HEK293 (cell line): ENCODE results near the gene TP73.
A peak's percentile ranks its signal among the peaks of the same experiment; 100 is the strongest.

Source experiments
- BCL6B ChIP-seq: fragments of 450-650 bp; formaldehyde crosslinking; IDR thresholded peaks from 2 replicates; pipeline ENCODE4 v1.5.1; 2017; ENCODE audit warnings: missing biosample characterization, missing genetic modification characterization
- KLF1 ChIP-seq: fragments of 450-650 bp; formaldehyde crosslinking; IDR thresholded peaks from 2 replicates; pipeline ENCODE4 v1.5.1; 2016; ENCODE audit warnings: missing biosample characterization, missing genetic modification characterization
- KLF9 ChIP-seq: fragments of 450-650 bp; formaldehyde crosslinking; IDR thresholded peaks from 2 replicates; pipeline ENCODE4 v1.5.1; 2016; ENCODE audit warnings: missing biosample characterization, missing genetic modification characterization, low read depth
- PRDM1 ChIP-seq: fragments of 450-650 bp; formaldehyde crosslinking; IDR thresholded peaks from 2 replicates; pipeline ENCODE4; 2016; ENCODE audit warnings: missing biosample characterization, missing genetic modification characterization
- PRDM6 ChIP-seq: fragments of 450-650 bp; formaldehyde crosslinking; IDR thresholded peaks from 2 replicates; pipeline ENCODE4 v1.5.1; 2017; ENCODE audit warnings: missing biosample characterization, missing genetic modification characterization
- RBAK ChIP-seq: fragments of 450-650 bp; formaldehyde crosslinking; IDR thresholded peaks from 2 replicates; pipeline ENCODE4 v1.5.1; 2016; ENCODE audit warnings: missing biosample characterization, missing genetic modification characterization
- SALL2 ChIP-seq: fragments of 450-650 bp; formaldehyde crosslinking; IDR thresholded peaks from 2 replicates; pipeline ENCODE4 v1.5.0; 2017; ENCODE audit warnings: missing biosample characterization, mild to moderate bottlenecking, missing genetic modification characterization, borderline replicate concordance
- ZBTB11 ChIP-seq: fragments of 450-650 bp; formaldehyde crosslinking; conservative IDR thresholded peaks from 2 replicates; pipeline ENCODE4 v1.5.1; 2016; ENCODE audit warnings: low read depth, missing biosample characterization, missing genetic modification characterization
- ZBTB17 ChIP-seq: fragments of 450-650 bp; formaldehyde crosslinking; IDR thresholded peaks from 2 replicates; pipeline ENCODE4 v1.5.1; 2016; ENCODE audit warnings: missing biosample characterization, missing genetic modification characterization
- ZFP37 ChIP-seq: fragments of 450-650 bp; formaldehyde crosslinking; IDR thresholded peaks from 2 replicates; pipeline ENCODE4 v1.5.1; 2016; ENCODE audit warnings: missing biosample characterization, missing genetic modification characterization
- ZNF121 ChIP-seq: fragments of 450-650 bp; formaldehyde crosslinking; IDR thresholded peaks from 2 replicates; pipeline ENCODE4 v1.5.1; 2016; ENCODE audit warnings: missing biosample characterization, missing genetic modification characterization
- ZNF19 ChIP-seq: fragments of 450-650 bp; formaldehyde crosslinking; IDR thresholded peaks from 2 replicates; pipeline ENCODE4; 2016; ENCODE audit warnings: missing biosample characterization, missing genetic modification characterization, low read depth
- ZNF202 ChIP-seq: fragments of 450-650 bp; formaldehyde crosslinking; IDR thresholded peaks from 2 replicates; pipeline ENCODE4 v1.5.1; 2016; ENCODE audit warnings: missing biosample characterization, missing genetic modification characterization, borderline replicate concordance
- ZNF221 ChIP-seq: fragments of 450-650 bp; formaldehyde crosslinking; IDR thresholded peaks from 2 replicates; pipeline ENCODE4 v1.5.1; 2017; ENCODE audit warnings: missing biosample characterization, missing genetic modification characterization, borderline replicate concordance
- ZNF280D ChIP-seq: fragments of 450-650 bp; formaldehyde crosslinking; IDR thresholded peaks from 2 replicates; pipeline ENCODE4 v1.5.1; 2016; ENCODE audit warnings: missing biosample characterization, missing genetic modification characterization
- ZNF302 ChIP-seq: fragments of 450-650 bp; formaldehyde crosslinking; IDR thresholded peaks from 2 replicates; pipeline ENCODE4 v1.5.1; 2016; ENCODE audit warnings: missing biosample characterization, missing genetic modification characterization, low read depth
- ZNF354C ChIP-seq: fragments of 450-650 bp; formaldehyde crosslinking; IDR thresholded peaks from 2 replicates; pipeline ENCODE4 v1.5.1; 2016; ENCODE audit warnings: missing biosample characterization, missing genetic modification characterization, low read depth, borderline replicate concordance
- ZNF433 ChIP-seq: fragments of 450-650 bp; formaldehyde crosslinking; IDR thresholded peaks from 2 replicates; pipeline ENCODE4 v1.5.1; 2016; ENCODE audit warnings: missing biosample characterization, missing genetic modification characterization, low read depth
- ZNF548 ChIP-seq: fragments of 450-650 bp; formaldehyde crosslinking; IDR thresholded peaks from 2 replicates; pipeline ENCODE4 v1.5.1; 2016; ENCODE audit warnings: missing biosample characterization, missing genetic modification characterization
- ZNF561 ChIP-seq: fragments of 450-650 bp; IDR thresholded peaks from 2 replicates; pipeline ENCODE4 v1.5.1; 2018; ENCODE audit warnings: missing biosample characterization, missing genetic modification characterization, borderline replicate concordance
- ZNF596 ChIP-seq: fragments of 450-650 bp; IDR thresholded peaks from 2 replicates; pipeline ENCODE4 v1.5.0; 2018; ENCODE audit warnings: missing biosample characterization, mild to moderate bottlenecking, missing genetic modification characterization, moderate library complexity
- ZNF610 ChIP-seq: fragments of 450-650 bp; formaldehyde crosslinking; IDR thresholded peaks from 2 replicates; pipeline ENCODE4 v1.5.1; 2016; ENCODE audit warnings: missing biosample characterization, missing genetic modification characterization, borderline replicate concordance
- ZNF624 ChIP-seq: fragments of 450-650 bp; formaldehyde crosslinking; IDR thresholded peaks from 2 replicates; pipeline ENCODE4 v1.5.1; 2017; ENCODE audit warnings: missing biosample characterization, missing genetic modification characterization
- ZNF704 ChIP-seq: fragments of 450-650 bp; formaldehyde crosslinking; IDR thresholded peaks from 2 replicates; pipeline ENCODE4 v1.5.1; 2016; ENCODE audit warnings: missing biosample characterization, missing genetic modification characterization
- ZNF707 ChIP-seq: fragments of 450-650 bp; formaldehyde crosslinking; IDR thresholded peaks from 2 replicates; pipeline ENCODE4 v1.5.1; 2016; ENCODE audit warnings: missing biosample characterization, missing genetic modification characterization
- ZSCAN18 ChIP-seq: fragments of 450-650 bp; formaldehyde crosslinking; IDR thresholded peaks from 2 replicates; pipeline ENCODE4 v1.5.1; 2016; ENCODE audit warnings: missing biosample characterization, missing genetic modification characterization
- ZSCAN23 ChIP-seq: fragments of 450-650 bp; formaldehyde crosslinking; IDR thresholded peaks from 2 replicates; pipeline ENCODE4 v1.5.1; 2016; ENCODE audit warnings: missing biosample characterization, missing genetic modification characterization
- ZSCAN30 ChIP-seq: fragments of 450-650 bp; IDR thresholded peaks from 2 replicates; pipeline ENCODE4 v1.5.1; 2018; ENCODE audit warnings: missing biosample characterization, mild to moderate bottlenecking, missing genetic modification characterization, moderate library complexity

The TP73 gene

GRCh38 chr1:3711780-3712451, 59.6 kb downstream of the TP73 start (continued):
- TF ChIP-seq BCL6B (no peak), ZNF354C (tag by site-specific recombination) (no peak), ZNF610 (tag by site-specific recombination) (0 out of 2 replicates have a peak, but pooled peaks have one; percentile 20), ZNF596 (tag by site-specific recombination) (no peak), ZNF433 (no peak), ZNF221 (no peak), ZSCAN30 (0 out of 2 replicates have a peak, but pooled peaks have one; percentile 3), PRDM6 (tag by site-specific recombination) (peak; percentile 96), ZNF302 (no peak), SALL2 (tag by site-specific recombination) (no peak), RBAK (no peak), ZFP37 (no peak), ZNF19 (no peak), PRDM1 (tag by site-specific recombination) (no peak), KLF9 (no peak), ZNF707 (tag by site-specific recombination) (no peak), ZNF121 (tag by site-specific recombination) (no peak), ZBTB17 (tag by site-specific recombination) (no peak), ZNF561 (peak; percentile 73; the same call in 1 of the 2 replicates), ZSCAN23 (no peak), ZNF548 (tag by site-specific recombination) (no peak), KLF1 (tag by site-specific recombination) (no peak), ZBTB11 (tag by site-specific recombination) (no peak), ZNF280D (tag by site-specific recombination) (no peak), ZNF202 (tag by site-specific recombination) (no peak), ZSCAN18 (tag by site-specific recombination) (no peak), ZNF704 (tag by site-specific recombination) (no peak), ZNF624 (no peak)
